ENCODE data around the gene WDR4.
"Not testable (repeated sequence)": the region's sequence is repeated elsewhere in the genome, so short reads cannot be mapped to it uniquely, and the experiment has no call there.

Gene WDR4

DNA sequence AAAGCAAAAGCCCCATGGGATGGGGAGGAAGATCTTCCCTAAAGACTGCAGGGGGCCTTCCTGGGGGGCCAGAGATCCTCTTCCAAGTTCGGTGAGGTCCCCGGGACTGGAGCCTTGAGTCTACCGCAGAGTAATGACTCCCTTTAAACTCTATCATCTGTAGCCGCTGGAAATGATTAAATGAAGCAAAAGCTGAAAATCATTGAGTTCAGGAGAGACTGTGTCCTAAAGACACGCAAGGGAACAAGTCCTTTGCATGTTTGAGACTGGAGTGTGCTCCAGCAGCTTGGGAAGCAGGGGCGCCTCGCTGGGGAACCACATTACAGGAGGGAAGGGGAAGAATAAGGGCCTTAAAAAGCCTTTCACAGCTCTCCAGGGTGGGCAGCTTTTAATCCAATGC is 70.2 kb downstream of the WDR4 start:
- H3K36me3 ChIP-seq (ENCODE audit: control insufficient read depth, insufficient read depth, low read length) = no peaks in the 10 kb centered on the region
- no peaks in the 10 kb centered on the region for H3K27me3 ChIP-seq (ENCODE audit: control insufficient read depth, insufficient read depth, low read length)
- H3K4me1 ChIP-seq (ENCODE audit: control insufficient read depth, insufficient read depth, low read length) = no peaks in the 10 kb centered on the region
- H3K9ac ChIP-seq (ENCODE audit: low read length) = no peak overlapping the region
- no peak overlapping the region for H3K4me3 ChIP-seq (ENCODE audit: low read length)
- no peak overlapping the region for H3K27ac ChIP-seq (ENCODE audit: low read depth, low read length)

DNA sequence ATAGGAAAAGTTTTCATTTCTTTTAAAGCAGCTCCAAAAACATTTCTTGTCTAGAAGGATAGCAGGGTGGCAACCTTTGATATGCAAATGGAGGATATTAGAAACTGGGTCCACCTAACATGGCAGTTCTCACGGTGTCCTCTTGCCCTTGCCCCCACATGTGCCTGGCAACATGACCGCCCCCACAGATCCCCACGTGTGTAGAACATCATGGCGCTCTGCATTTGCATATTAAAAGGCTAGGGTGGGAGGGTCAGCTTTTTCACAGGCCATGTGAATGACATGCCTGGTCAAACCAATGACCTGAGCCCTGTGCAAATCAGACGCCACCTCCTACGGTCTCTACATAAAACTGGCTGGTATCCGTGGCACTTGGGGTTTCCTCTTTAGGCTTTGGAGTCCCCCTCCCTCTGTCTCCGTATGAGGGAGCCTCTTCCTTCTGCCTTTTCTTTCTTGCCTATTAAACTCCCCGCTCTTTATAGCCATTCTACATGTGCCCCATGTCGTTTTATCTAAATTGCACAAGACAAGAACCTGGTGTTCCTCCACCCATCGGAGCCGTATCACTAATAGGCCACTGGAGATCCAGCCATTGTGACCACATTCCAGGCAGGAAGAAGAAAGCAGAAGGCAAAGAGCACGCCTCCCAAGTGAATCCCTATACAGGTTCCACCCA is 71.3 kb downstream of the WDR4 start:
- H3K27me3 ChIP-seq (ENCODE audit: control insufficient read depth, insufficient read depth, low read length) = no peaks in the 10 kb centered on the region
- H3K36me3 ChIP-seq (ENCODE audit: control insufficient read depth, insufficient read depth, low read length) = no peaks in the 10 kb centered on the region
- no peak overlapping the region for H3K9ac ChIP-seq (ENCODE audit: low read length)
- H3K4me1 ChIP-seq (ENCODE audit: control insufficient read depth, insufficient read depth, low read length) = no peaks in the 10 kb centered on the region
- no peak overlapping the region for H3K4me3 ChIP-seq (ENCODE audit: low read length)
- H3K27ac ChIP-seq (ENCODE audit: low read depth, low read length) = no peak overlapping the region

GRCh38 chr21:42807293-42807895 is 71.9 kb downstream of the WDR4 start:
- H3K27ac ChIP-seq (ENCODE audit: low read depth, low read length); H3K4me3 ChIP-seq (ENCODE audit: low read length); H3K4me1 ChIP-seq (ENCODE audit: control insufficient read depth, insufficient read depth, low read length); H3K36me3 ChIP-seq (ENCODE audit: control insufficient read depth, insufficient read depth, low read length); H3K9ac ChIP-seq (ENCODE audit: low read length); H3K27me3 ChIP-seq (ENCODE audit: control insufficient read depth, insufficient read depth, low read length): not testable (repeated sequence)

GRCh38 chr21:42806509-42807140 is 72.7 kb downstream of the WDR4 start:
- H3K27ac ChIP-seq (ENCODE audit: low read depth, low read length) = no peak overlapping the region
- H3K36me3 ChIP-seq (ENCODE audit: control insufficient read depth, insufficient read depth, low read length) = no peaks in the 10 kb centered on the region
- H3K27me3 ChIP-seq (ENCODE audit: control insufficient read depth, insufficient read depth, low read length) = no peaks in the 10 kb centered on the region
- no peak overlapping the region for H3K9ac ChIP-seq (ENCODE audit: low read length)
- no peak overlapping the region for H3K4me3 ChIP-seq (ENCODE audit: low read length)
- no peaks in the 10 kb centered on the region for H3K4me1 ChIP-seq (ENCODE audit: control insufficient read depth, insufficient read depth, low read length)

DNA sequence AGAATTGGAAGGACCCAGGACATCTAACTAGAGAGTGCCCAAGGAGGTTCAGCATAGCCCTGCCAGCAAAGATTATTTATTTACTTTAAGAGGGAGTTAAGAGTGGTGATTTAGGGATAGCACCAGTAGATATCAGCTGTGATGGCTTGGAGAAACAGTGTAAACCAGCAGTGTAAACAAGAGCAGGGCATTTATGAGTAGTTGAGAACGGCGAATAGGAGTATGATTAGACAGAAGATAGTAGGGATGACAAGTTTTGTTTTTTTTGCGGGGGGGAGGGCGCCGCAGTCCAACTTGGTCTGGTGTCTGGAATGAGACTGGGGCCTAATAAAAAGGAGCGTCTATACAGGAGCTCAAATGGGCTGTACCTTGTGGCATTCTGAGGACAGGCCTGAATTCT is 77.7 kb downstream of the WDR4 start:
- not testable (repeated sequence) for H3K4me1 ChIP-seq (ENCODE audit: control insufficient read depth, insufficient read depth, low read length); H3K9ac ChIP-seq (ENCODE audit: low read length); H3K4me3 ChIP-seq (ENCODE audit: low read length); H3K27ac ChIP-seq (ENCODE audit: low read depth, low read length); H3K36me3 ChIP-seq (ENCODE audit: control insufficient read depth, insufficient read depth, low read length); H3K27me3 ChIP-seq (ENCODE audit: control insufficient read depth, insufficient read depth, low read length)

- Histone ChIP-seq H3K36me3 (ENCODE audit: control insufficient read depth, insufficient read depth, low read length) (no peaks in the 10 kb centered on the region), H3K27me3 (ENCODE audit: control insufficient read depth, insufficient read depth, low read length) (no peaks in the 10 kb centered on the region), H3K27ac (ENCODE audit: low read depth, low read length) (no peak overlapping the region), H3K9ac (ENCODE audit: low read length) (no peak overlapping the region), H3K4me3 (ENCODE audit: low read length) (no peak overlapping the region), H3K4me1 (ENCODE audit: control insufficient read depth, insufficient read depth, low read length) (no peaks in the 10 kb centered on the region)
These were observed 79.4 kb downstream of the WDR4 start for GRCh38 chr21:42799948-42800347.

DNA sequence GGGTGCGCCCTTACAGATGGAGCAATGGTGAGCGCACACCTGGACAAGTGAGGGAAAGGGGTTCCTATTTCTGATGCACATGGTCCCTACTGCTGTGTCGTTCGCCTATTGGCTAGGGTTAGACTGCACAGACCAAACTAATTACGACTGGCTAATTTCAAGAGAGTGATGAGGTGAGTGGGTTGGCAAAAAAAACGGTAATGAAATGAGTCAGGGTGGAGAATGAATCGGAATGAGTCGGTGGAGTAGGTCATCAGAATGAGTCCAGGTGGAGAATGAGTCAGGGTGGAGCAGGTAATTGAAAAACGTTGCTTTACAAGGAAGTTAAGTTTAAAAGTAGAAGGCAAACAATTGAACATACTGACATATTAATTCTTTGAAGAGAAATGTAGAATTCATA is 79.8 kb downstream of the WDR4 start:
- Histone ChIP-seq H3K4me1 (ENCODE audit: control insufficient read depth, insufficient read depth, low read length) (no peaks in the 10 kb centered on the region), H3K4me3 (ENCODE audit: low read length) (no peak overlapping the region), H3K36me3 (ENCODE audit: control insufficient read depth, insufficient read depth, low read length) (no peaks in the 10 kb centered on the region), H3K9ac (ENCODE audit: low read length) (no peak overlapping the region), H3K27ac (ENCODE audit: low read depth, low read length) (no peak overlapping the region), H3K27me3 (ENCODE audit: control insufficient read depth, insufficient read depth, low read length) (no peaks in the 10 kb centered on the region)
